Measurements from ENCODE around the gene SORCS3.

Gene SORCS3

DNA sequence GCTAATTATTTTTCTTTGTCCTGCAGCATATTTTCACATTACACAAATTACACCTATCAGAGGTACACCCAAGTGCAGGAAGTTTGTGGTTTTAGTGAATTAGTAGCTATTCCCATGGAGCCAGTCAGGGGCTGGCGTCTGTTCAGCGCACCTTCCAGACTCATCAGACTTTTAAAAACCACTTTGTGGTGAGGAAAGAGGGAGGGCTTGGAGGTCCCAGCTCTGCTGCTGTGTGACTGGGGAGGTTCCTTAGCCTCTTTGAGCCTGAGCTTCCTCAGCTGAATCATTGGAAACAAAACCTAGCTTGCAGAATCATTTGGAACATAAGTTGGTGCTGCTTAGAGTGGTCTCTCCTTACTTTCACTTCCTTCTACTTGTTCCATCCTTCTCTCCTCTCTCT, 175.4 kb downstream of the SORCS3 start:
- H3K4me3 ChIP-seq = no peak overlapping the region
- no peak overlapping the region for H3K27ac ChIP-seq

DNA sequence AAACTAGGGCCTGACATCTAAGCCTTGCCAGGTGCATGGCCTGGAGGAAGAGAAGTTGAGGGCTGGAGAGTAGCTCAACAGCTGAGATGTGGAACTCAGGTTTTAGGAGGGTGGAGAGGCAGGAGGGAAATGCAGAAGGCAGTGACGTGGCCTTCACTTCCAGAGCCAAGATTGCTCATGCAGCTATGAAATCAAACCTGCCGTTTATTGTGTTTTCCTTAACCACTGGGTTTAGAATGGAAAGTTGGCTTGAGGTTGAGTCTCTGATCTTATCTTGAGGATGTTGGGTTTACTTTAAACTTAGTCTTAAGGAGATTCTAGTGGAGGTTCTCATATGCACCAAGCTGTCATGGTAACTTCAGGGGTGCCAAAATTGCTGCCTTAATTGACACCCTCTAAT, 178.6 kb downstream of the SORCS3 start:
- H3K27ac ChIP-seq = no peak overlapping the region
- no peak overlapping the region for H3K4me3 ChIP-seq

DNA sequence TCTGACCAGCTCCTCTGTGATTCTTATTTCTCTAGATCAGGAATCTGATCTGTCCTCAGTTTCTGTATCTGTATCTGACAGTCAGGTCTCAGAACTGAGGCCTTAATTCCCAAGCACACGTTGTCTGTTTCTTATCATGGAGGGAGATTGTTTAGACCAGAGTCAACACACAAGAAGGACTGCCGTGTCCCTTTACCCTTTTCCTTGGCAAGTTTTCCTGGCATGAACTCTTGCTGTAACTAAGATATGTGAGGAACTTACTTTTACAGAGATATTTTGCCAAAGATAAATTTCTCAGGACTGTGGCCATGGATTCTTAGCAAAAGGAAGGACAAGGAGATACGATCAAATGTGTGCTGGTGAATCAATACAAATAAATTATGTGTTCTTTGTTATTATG, 181.0 kb downstream of the SORCS3 start:
- Histone ChIP-seq H3K27ac (no peak overlapping the region), H3K4me3 (no peak overlapping the region)

DNA sequence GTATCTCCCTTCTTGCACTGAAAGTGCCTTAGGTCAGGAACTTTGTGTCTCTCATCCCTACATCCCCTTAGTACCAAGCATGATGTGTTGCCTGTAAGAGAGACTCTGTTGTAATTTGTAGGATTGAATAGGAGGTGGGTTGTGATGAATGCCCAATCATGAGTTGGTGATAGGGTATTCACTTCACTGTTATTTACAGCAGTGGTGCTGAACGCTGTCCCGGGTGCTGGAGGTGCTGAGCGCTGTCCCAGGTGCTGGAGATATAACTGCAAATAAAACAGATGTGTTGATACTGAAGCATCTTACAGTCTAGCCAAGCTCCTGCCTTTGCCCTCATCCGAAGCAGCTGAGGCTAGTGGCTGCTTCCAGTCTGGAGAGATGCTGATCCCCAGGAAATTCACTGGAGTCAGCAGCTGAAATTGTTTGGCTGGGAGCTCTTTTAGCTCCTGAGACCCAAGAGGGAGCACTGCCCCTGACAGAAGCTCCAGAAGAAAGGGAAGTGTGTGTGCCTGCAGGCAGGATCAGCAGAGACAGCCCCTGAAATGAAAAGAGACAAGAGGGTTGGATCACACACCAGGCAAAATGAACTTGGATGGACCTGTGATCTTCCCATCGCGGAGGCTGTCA, 183.4 kb downstream of the SORCS3 start:
- Histone ChIP-seq H3K4me3 (no peak overlapping the region), H3K27ac (no peak overlapping the region)

- no peak overlapping the region for H3K4me3 ChIP-seq
- no peak overlapping the region for H3K27ac ChIP-seq
Observed at GRCh38 chr10:104831272-104831671, 190.2 kb downstream of the SORCS3 start.

GRCh38 chr10:104834580-104834979, 193.5 kb downstream of the SORCS3 start:
- H3K4me3 ChIP-seq = no peak overlapping the region

GRCh38 chr10:104835422-104835821, 194.3 kb downstream of the SORCS3 start:
- H3K27ac ChIP-seq = no peak overlapping the region
- H3K4me3 ChIP-seq = no peak overlapping the region

More at GRCh38 chr10:104834580-104834979, 193.5 kb downstream of the SORCS3 start:
- no peak overlapping the region for H3K27ac ChIP-seq

GRCh38 chr10:104842704-104843103, 201.6 kb downstream of the SORCS3 start:
- H3K27ac ChIP-seq = no peak overlapping the region
- no peak overlapping the region for H3K4me3 ChIP-seq

- H3K27ac ChIP-seq = no peak overlapping the region
Observed at GRCh38 chr10:104844073-104844472, 203.0 kb downstream of the SORCS3 start.

DNA sequence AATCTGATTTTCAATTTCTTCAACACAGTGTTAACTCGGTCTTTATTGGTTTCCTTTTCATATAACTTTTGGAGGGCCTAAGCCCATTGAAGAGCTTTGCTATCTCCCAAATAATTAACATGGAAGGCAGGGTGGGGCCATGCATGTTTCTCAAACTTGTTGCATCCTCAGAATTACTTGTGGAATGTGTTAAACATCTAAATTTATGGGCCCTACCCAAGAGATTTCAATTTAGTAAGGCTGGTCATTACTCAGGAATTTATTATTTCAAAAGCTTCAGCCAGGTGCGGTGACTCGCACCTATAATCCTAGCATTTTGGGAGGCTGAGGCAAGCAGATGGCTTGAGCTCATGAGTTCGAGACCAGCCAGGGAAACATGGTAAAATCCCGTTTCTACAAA, 208.9 kb downstream of the SORCS3 start:
- no peak overlapping the region for H3K4me3 ChIP-seq
- no peak overlapping the region for H3K27ac ChIP-seq

More at GRCh38 chr10:104844073-104844472, 203.0 kb downstream of the SORCS3 start:
- H3K4me3 ChIP-seq = no peak overlapping the region

GRCh38 chr10:104867966-104868598, 227.0 kb downstream of the SORCS3 start:
- H3K4me3 ChIP-seq = no peak overlapping the region

GRCh38 chr10:104872691-104873090, 231.6 kb downstream of the SORCS3 start:
- Histone ChIP-seq H3K27ac (no peak overlapping the region), H3K4me3 (no peak overlapping the region)

More at GRCh38 chr10:104867966-104868598, 227.0 kb downstream of the SORCS3 start:
- no peak overlapping the region for H3K27ac ChIP-seq

DNA sequence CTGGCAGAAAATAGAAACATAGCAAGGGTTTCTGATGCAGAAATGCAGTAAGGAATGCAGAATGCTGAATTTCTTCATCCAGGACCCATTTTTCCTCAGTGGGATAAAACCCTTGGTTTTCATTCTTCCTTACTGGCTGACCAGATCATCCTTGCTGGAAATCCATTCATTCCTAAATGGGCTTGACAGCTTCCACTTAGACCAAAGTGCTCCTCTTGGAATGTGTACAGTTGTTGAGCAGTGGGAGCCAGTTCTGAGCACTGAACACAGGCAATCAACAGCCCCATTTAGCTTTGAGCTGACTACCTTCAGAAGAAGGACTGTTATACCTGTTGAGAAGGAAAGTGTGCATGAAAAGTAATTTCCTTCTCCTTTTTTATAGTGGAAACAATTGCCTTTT, 232.1 kb downstream of the SORCS3 start:
- Histone ChIP-seq H3K4me3 (no peak overlapping the region), H3K27ac (no peak overlapping the region)

DNA sequence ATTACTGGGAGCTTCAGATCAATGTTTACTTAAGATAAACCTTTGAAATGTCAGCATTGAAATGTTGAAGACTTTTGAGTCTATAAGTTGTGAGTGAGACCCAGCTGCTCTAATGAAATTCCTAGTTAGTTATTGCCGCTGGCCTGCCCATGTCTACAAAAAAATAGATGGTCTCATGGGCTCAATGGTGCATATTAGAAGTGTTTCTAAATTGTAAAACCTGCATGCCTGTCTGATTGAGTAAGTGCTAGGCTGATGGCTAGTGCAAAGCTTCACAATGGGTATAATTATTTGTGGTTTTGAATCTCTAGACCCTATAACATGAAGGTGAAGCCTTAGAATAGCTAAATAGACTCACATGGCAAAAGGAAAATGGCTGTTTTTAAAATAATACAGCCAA, 234.5 kb downstream of the SORCS3 start:
- H3K4me3 ChIP-seq = no peak overlapping the region
- H3K27ac ChIP-seq = no peak overlapping the region

GRCh38 chr10:104880624-104881398, 239.7 kb downstream of the SORCS3 start:
- Histone ChIP-seq H3K27ac (no peak overlapping the region), H3K4me3 (no peak overlapping the region)

- no peak overlapping the region for H3K27ac ChIP-seq
- no peak overlapping the region for H3K4me3 ChIP-seq
Observed at GRCh38 chr10:104881740-104882139, 240.7 kb downstream of the SORCS3 start.

DNA sequence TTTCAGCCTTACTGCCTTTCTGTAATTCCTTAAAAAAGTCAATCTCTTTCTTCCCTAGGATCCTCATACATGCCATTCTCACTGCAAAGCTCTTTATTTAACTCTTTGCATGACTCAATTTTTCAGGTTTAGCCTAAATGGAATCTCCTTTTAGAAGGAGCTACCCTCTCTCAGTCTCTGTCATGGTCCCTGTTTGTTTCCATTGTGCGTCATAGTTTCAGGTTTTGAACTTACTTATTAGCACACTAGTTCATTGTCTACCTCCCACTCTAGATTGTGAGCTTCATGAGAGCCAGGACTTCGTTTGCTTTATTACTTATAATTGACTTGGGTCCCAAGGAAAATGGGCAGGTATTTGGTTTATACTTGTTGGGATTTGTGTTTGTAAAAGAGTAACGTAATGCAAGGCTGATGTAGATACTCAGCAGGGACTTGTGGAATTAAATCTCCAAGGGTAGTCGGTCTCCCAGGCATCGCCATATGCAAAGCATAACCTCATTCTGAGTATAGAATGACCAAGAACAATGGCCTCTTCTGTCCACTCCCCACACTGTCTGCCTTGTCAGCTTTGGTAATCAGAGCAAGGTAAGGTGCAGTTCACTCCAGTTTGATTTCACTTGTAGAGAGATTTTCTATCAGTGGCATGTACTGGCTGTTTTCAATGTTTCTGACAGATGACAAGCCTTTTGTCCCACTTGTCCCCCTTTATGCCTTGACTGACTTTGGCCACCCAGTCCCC, 252.0 kb downstream of the SORCS3 start:
- Histone ChIP-seq H3K4me3 (no peak overlapping the region), H3K27ac (no peak overlapping the region)

DNA sequence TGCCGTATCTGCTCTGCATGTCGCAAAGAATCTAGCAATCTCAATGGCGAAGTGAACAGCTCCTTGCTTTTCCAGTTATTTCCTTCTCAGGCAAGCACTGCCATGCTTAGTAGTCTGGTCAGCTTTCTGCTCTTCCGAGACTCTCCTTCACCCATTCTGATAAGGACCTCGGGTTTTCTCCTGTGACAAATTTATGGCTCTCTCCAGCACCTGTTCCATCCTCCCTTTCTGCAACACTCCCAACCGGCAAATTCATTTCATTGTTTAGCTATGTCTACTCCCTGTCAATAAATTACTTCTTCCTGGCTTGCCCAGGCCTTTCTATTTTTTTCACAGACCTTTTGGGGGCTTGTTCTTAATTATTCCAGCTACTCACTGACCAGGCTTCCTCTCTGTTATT, 252.6 kb downstream of the SORCS3 start:
- H3K27ac ChIP-seq = no peak overlapping the region
- H3K4me3 ChIP-seq = no peak overlapping the region

GRCh38 chr10:104894681-104895080, 253.6 kb downstream of the SORCS3 start:
- Histone ChIP-seq H3K4me3 (no peak overlapping the region), H3K27ac (no peak overlapping the region)

- Histone ChIP-seq H3K4me3 (no peak overlapping the region), H3K27ac (no peak overlapping the region)
Observed at GRCh38 chr10:104895541-104895940, 254.5 kb downstream of the SORCS3 start.

Measured in skin epidermis (tissue), 12 donors.